ENCODE data around the gene DUS3L.
"Not testable (repeated sequence)": the region's sequence is repeated elsewhere in the genome, so short reads cannot be mapped to it uniquely, and the experiment has no call there.

DUS3L gene

DNA sequence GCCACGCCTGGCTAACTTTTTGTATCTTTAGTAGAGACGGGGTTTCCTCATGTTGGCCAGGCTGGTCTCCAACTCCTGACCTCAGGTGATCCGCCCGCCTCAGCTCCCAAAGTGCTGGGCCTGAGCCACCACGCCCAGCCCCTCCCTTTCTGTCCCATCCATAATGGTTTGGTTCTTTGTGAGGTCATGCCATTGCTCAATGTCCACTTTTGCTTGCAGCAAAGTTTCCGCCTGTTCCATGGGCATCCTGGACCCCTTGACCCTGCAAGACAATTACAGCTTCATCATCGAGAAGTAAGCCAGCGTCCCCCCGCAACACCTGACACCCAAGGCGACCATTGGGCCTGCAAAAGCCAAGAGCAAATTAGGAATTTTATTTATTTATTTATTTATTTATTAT, 23.0 kb downstream of the DUS3L start:
- DNase-seq, result no peak

DNA sequence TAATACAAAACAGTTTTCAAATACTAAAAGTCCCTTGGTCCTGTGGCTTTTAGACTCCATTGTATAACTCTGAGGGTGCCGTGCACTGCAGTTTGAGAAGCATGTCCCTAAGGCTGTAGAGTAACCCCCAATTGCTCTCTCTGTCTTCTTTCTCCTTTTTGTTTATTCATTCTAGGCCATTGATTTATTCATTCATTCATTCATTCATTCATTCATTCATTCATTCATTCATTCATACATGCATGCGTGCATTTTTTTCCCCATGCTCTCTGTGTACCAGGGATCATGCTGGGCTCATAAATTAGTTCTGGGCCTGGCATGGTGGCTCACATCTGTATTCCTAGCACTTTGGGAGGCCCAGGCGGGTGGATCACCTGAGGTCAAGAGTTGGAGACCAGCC, 25.7 kb downstream of the DUS3L start:
- DNase-seq, result no peak

- no peak for DNase-seq
Observed at GRCh38 chr19:5762608-5763217, 28.2 kb downstream of the DUS3L start.

GRCh38 chr19:5753743-5754142, 37.2 kb downstream of the DUS3L start:
- no peak for DNase-seq

DNA sequence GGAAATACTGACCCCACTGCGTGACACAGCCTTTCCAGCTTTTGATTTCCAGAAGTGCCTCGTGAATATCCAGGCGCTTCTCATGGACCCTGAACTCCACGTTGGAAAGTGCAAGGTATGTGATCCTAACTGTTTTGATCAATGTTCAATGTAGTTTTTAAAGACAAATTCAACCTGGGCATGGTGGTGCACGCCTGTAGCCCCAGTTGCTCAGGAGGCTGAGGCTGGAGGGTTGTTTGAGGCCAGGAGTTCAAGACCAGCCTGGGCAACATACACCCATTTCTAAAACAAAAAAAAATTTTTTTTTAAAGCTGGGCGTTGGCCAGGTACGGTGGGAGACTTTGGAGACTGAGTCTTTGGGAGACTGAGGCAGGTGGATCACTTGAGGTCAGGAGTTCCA, 39.3 kb downstream of the DUS3L start:
- DNase-seq, result no peak

- no peak for DNase-seq
Observed at GRCh38 chr19:5749505-5749904, 41.5 kb downstream of the DUS3L start.

DNA sequence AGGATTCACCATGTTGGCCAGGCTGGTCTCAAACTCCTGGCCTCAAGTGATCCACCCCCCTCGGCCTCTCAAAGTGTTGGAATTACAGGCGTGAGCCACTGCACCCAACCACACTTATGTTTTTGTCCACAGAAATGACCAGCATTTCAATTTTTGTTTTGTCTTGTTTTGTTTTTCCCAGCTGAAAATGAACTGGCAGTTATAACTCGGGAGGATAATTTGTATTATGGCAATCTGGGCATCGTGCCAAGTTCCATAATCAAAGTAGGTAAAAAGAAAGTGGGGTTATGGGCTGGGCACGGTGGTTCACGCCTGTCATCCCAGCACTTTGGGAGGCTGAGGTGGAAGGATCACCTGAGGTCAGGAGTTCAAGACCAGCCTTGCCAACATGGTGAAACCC, 42.0 kb downstream of the DUS3L start:
- DNase-seq, result not testable (repeated sequence)

DNA sequence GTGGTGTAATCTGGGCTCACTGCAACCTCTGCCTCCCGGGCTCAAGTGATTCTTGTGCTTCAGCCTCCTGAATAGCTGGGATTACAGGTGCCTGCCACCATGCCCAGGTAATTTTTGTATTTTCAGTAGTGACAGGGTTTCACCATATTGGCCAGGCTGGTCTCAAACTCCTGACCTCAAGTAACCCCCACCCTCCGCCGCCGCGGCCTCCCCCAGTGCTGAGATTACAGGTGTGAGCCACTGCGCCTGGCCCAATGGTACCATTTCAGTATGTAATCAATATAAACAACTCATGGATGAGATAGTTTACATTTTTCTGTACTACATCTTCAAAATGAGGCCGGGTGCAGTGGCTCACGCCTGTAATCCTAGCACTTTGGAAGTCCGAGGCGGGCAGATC, 46.0 kb downstream of the DUS3L start:
- not testable (repeated sequence) for DNase-seq

DNA sequence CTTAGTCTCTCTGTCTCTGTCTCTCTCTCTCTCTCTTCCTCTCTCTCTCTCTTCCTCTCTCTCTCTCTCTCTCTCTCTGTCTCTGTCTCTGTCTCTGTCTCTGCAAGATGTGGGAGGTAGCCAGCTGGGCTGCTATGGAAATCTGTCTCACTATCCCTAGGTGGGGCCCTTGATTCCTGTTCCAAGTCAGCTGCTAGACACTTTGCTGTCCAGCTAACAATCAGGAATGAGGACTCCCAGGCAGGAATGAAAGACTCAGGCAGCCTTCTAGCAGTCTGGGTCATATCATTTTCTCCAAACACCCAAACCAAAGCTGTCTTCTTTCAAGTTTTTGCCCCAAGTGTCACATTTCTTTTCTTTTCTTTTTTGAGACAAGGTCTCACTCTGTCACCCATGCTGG, 47.3 kb downstream of the DUS3L start:
- no peak for DNase-seq

- DNase-seq, result no peak
Observed at GRCh38 chr19:5742051-5742450, 48.9 kb downstream of the DUS3L start.

GRCh38 chr19:5738423-5738822, 52.5 kb downstream of the DUS3L start:
- no peak for DNase-seq
